ENCODE data around the gene SFRP5. TPM values are rescaled to one million over a fixed set of nuclear protein-coding genes. Genes with fewer than 3 reads are reported as not detected.

The SFRP5 gene
- total RNA-seq, 1 donor from 2014 or later, result 1.7 TPM

DNA sequence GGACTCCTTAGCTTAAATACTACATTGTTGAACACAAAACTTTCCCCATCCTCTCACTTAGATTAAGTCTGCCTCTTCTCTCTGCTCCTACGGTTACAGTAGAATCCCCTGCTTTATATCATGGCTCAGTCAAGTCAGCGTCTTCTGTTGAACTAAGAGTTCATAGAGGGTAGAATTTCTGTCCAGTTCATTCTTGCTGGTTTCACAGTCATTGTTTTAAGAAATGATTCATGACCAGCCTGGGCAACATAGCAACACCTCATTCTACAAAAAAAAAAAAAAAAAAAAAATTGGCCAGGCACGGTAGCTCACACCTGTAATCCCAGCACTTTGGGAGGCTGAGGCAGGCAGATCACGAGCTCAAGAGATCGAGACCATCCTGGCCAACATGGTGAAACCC lies 38.5 kb downstream of the SFRP5 start:
- TF ChIP-seq, protein P1, sequence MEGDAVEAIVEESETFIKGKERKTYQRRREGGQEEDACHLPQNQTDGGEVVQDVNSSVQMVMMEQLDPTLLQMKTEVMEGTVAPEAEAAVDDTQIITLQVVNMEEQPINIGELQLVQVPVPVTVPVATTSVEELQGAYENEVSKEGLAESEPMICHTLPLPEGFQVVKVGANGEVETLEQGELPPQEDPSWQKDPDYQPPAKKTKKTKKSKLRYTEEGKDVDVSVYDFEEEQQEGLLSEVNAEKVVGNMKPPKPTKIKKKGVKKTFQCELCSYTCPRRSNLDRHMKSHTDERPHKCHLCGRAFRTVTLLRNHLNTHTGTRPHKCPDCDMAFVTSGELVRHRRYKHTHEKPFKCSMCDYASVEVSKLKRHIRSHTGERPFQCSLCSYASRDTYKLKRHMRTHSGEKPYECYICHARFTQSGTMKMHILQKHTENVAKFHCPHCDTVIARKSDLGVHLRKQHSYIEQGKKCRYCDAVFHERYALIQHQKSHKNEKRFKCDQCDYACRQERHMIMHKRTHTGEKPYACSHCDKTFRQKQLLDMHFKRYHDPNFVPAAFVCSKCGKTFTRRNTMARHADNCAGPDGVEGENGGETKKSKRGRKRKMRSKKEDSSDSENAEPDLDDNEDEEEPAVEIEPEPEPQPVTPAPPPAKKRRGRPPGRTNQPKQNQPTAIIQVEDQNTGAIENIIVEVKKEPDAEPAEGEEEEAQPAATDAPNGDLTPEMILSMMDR (IDR thresholded peaks at IDR 0.05), result no peak
- no peak for TF ChIP-seq POLR2AphosphoS5 (IDR thresholded peaks at IDR 0.05; ENCODE audit: insufficient read depth in 1 of 2, low read depth in 1 of 2)
- TF ChIP-seq POLR2A (IDR thresholded peaks at IDR 0.05), result no peak
- no peaks in the 10 kb centered on the region for H3K27me3 ChIP-seq
- no peak for DNase-seq (ENCODE audit: extremely low spot score in 2 of 2)
- H3K36me3 ChIP-seq, result no peaks in the 10 kb centered on the region
- no peaks in the 10 kb centered on the region for H3K9me3 ChIP-seq
- peaks cover 13% of the 10 kb centered on the region for H3K4me1 ChIP-seq
- intact Hi-C loops (cut with DNase I), result loop anchor here (10.0 kb wide), 1 partner anchor 58 kb away; no protein-coding TSS in a partner anchor
- H3K27ac ChIP-seq, result no peak overlapping the region
- H3K4me3 ChIP-seq, result no peak overlapping the region

DNA sequence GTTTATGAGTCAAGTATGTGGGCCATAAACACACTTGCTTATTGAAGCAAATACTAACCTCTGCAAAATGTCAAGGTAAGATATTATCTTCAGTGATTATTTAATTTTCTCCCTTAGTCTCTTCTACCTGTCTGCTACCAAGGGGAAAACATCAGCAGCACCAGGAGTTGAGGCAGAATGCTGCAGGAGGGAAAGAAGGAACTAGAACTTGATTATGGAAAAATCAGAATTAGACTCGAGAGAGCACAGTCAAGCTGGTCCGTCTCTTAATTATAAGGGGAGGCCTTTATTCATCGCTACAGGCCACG lies 39.8 kb downstream of the SFRP5 start:
- no peak overlapping the region for H3K4me3 ChIP-seq
- H3K4me1 ChIP-seq, result peaks cover 6% of the 10 kb centered on the region
- H3K27ac ChIP-seq, result no peak overlapping the region
- TF ChIP-seq, protein P1 (IDR thresholded peaks at IDR 0.05), result no peak
- TF ChIP-seq POLR2AphosphoS5 (IDR thresholded peaks at IDR 0.05; ENCODE audit: insufficient read depth in 1 of 2, low read depth in 1 of 2), result no peak
- no peak for TF ChIP-seq POLR2A (IDR thresholded peaks at IDR 0.05)
- no peaks in the 10 kb centered on the region for H3K9me3 ChIP-seq
- intact Hi-C loops (cut with DNase I), result loop anchor here (10.0 kb wide), 1 partner anchor 57 kb away; no protein-coding TSS in a partner anchor
- no peak for DNase-seq (ENCODE audit: extremely low spot score in 2 of 2)
- H3K36me3 ChIP-seq, result no peaks in the 10 kb centered on the region
- no peaks in the 10 kb centered on the region for H3K27me3 ChIP-seq

DNA sequence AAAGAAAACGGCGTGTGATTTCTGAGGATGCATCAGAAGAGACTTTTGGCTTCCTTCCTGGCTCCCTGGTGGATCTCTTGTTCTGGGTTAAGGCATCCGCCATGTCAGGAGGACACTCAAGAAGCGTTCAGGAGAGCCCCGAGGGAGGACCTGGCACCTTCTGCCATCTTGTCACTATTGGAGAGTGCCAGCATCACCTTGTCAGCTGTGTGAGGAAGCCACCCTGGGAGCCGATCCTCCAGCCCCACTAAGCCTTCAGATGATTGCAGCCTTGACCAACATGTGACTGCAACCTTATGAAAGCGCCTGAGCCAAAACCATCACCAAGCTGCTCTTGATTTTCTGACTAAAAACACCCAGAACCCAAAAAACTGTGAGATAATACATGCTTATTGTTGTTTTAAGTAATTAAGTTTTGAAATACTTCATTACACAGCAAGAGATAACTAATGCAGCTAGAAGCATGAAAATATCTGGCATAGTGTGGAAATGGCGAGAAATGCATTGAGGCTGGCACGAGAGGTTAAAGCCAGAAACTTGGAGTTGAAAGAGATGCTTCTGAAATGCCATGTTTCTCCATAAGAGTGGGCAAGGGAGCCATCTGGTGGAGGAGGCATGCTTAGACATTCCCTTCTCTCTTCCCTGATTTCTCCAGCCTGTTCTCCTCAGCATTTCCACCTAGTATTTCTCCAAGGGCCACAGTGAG lies 40.3 kb downstream of the SFRP5 start:
- Histone ChIP-seq H3K4me3 (no peak overlapping the region), H3K9me3 (no peaks in the 10 kb centered on the region), H3K4me1 (peaks cover 7% of the 10 kb centered on the region), H3K36me3 (no peaks in the 10 kb centered on the region), H3K27ac (no peak overlapping the region), H3K27me3 (no peaks in the 10 kb centered on the region)
- intact Hi-C loops (cut with DNase I), result loop anchor here (10.0 kb wide), 1 partner anchor 57 kb away; no protein-coding TSS in a partner anchor
- TF ChIP-seq, protein P1 (IDR thresholded peaks at IDR 0.05), result peak; percentile 71 to 95 (median 92)
- no peak for TF ChIP-seq POLR2AphosphoS5 (IDR thresholded peaks at IDR 0.05; ENCODE audit: insufficient read depth in 1 of 2, low read depth in 1 of 2)
- DNase-seq (ENCODE audit: extremely low spot score in 2 of 2), result no peak

DNA sequence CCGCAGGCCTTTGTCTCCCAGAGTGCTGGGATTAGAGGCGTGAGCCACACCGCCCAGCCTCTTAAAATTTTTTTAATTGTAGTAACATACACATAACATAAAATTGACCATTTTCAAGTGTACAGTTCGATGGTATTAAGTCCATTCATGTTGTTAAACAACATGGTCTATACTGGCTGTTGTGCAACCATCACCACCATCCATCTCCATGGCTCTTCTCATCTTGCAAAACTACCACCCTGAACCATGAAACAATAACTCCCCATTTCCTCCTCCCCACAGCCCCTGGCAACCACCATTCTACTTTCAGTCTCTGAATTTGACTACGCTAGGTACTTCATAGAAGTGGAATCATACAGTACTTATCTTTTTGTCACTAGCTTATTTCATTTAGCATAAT lies 42.8 kb downstream of the SFRP5 start:
- no peaks in the 10 kb centered on the region for H3K36me3 ChIP-seq
- no peak for DNase-seq (ENCODE audit: extremely low spot score in 2 of 2)
- no peak for TF ChIP-seq POLR2AphosphoS5 (IDR thresholded peaks at IDR 0.05; ENCODE audit: insufficient read depth in 1 of 2, low read depth in 1 of 2)
- TF ChIP-seq, protein P1 (IDR thresholded peaks at IDR 0.05), result no peak
- no peak for TF ChIP-seq POLR2A (IDR thresholded peaks at IDR 0.05)

DNA sequence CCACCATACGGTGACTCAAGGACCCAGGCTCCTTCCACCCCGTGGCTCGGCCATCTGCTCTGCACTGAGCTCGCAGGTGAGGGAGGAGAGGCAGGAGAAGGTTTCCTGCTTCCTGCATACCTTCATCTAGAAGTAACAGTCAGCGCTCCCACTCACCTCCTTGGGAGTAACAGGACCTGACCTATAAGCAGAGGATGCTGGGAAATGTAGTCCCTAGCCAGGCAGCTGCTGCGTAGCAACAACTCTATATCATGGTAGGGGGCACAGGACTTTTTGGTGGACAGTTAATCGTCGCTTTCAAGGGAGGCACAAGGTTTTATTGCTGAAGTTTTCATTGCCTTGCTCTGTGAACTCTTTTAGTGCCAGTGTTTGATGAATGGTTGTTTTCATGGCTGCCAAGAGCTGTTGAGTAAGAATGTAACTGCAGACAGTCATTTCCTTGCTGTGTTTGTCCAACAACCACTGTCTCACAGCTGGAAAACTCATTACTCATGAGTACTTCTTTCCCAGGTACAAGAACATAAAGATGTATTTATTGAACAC lies 45.1 kb downstream of the SFRP5 start:
- peak overlapping the region in 1 of 2 donors; percentile 27 for H3K4me3 ChIP-seq
- no peak for DNase-seq (ENCODE audit: extremely low spot score in 2 of 2)
- TF ChIP-seq, protein P1 (IDR thresholded peaks at IDR 0.05), result no peak
- TF ChIP-seq POLR2AphosphoS5 (IDR thresholded peaks at IDR 0.05; ENCODE audit: insufficient read depth in 1 of 2, low read depth in 1 of 2), result peak; percentile 20 to 89
- H3K9me3 ChIP-seq, result no peaks in the 10 kb centered on the region
- H3K4me1 ChIP-seq, result peaks cover 15% of the 10 kb centered on the region
- H3K27me3 ChIP-seq, result no peaks in the 10 kb centered on the region
- intact Hi-C loops (cut with DNase I), result no loop called here
- peak overlapping the region; percentile 40 for H3K27ac ChIP-seq
- H3K36me3 ChIP-seq, result no peaks in the 10 kb centered on the region

More for the DNA sequence above, 42.8 kb downstream of the SFRP5 start:
- peaks cover 9% of the 10 kb centered on the region for H3K4me1 ChIP-seq
- no peaks in the 10 kb centered on the region for H3K9me3 ChIP-seq
- intact Hi-C loops (cut with DNase I), result no loop called here
- H3K27ac ChIP-seq, result no peak overlapping the region
- H3K27me3 ChIP-seq, result no peaks in the 10 kb centered on the region
- no peak overlapping the region for H3K4me3 ChIP-seq

Measured in vagina (tissue), 2 donors.